ENCODE measurements around the gene UBA7.

The UBA7 gene

DNA sequence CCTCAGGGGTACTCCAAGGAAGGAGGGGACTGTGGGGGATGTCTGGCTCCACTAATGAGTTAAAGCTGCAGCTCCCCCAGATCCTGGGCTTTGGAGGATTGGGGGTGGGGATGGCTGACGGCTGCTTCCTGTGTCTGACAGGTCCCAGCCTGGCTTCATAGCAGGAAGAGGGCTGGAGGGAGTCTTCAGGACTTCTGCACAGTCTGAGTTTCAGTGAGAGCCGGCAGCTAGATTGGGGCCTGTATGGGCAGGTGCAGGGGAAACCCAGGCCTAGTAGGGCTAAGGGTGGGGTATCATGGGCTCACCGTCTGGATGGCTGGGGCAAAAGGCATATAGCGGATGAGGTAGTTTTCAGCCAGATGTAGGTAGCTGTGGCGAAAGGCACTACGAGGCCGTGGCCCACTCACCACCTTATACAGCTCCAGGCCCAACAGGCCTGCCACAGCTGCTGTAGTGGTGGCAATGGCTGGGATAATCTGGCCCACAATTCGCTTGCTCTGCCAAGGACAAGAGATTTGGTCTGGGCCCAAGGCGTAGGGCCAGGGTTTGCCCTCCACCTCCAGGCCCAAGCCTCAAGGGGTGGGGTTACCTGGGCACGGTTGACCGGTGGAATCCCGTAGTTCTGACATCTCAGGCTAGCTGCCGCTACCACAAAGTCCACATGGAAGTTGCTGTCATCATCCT, 6.2 kb downstream of the UBA7 start:
- Histone ChIP-seq H3K36me3 (replicated peaks; ENCODE audit: low read depth, low read length) (no peaks in the 10 kb centered on the region), H3K9ac (ENCODE audit: low read length) (no peak overlapping the region), H3K27me3 (ENCODE audit: low read depth, low read length) (peaks cover 10% of the 10 kb centered on the region), H3K4me1 (ENCODE audit: low read length) (peaks cover 16% of the 10 kb centered on the region), H3K79me2 (ENCODE audit: low read length) (no peaks in the 10 kb centered on the region), H3K9me3 (ENCODE audit: insufficient read depth, low read length) (no peaks in the 10 kb centered on the region), H3K27ac (ENCODE audit: low read length) (no peak overlapping the region), H3K4me2 (ENCODE audit: low read length) (no peak overlapping the region), H2AFZ (ENCODE audit: low read depth, low read length) (no peak overlapping the region), H4K20me1 (ENCODE audit: insufficient read depth, low read length) (no peaks in the 10 kb centered on the region), H3K4me3 (ENCODE audit: low read length) (no peak overlapping the region)
- TF ChIP-seq EZH2phosphoT487 (IDR thresholded peaks at IDR 0.05; ENCODE audit: low read depth) = no peak
- TF ChIP-seq, protein P1, sequence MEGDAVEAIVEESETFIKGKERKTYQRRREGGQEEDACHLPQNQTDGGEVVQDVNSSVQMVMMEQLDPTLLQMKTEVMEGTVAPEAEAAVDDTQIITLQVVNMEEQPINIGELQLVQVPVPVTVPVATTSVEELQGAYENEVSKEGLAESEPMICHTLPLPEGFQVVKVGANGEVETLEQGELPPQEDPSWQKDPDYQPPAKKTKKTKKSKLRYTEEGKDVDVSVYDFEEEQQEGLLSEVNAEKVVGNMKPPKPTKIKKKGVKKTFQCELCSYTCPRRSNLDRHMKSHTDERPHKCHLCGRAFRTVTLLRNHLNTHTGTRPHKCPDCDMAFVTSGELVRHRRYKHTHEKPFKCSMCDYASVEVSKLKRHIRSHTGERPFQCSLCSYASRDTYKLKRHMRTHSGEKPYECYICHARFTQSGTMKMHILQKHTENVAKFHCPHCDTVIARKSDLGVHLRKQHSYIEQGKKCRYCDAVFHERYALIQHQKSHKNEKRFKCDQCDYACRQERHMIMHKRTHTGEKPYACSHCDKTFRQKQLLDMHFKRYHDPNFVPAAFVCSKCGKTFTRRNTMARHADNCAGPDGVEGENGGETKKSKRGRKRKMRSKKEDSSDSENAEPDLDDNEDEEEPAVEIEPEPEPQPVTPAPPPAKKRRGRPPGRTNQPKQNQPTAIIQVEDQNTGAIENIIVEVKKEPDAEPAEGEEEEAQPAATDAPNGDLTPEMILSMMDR (IDR thresholded peaks at IDR 0.05; ENCODE audit: low read depth, low read length) = no peak

DNA sequence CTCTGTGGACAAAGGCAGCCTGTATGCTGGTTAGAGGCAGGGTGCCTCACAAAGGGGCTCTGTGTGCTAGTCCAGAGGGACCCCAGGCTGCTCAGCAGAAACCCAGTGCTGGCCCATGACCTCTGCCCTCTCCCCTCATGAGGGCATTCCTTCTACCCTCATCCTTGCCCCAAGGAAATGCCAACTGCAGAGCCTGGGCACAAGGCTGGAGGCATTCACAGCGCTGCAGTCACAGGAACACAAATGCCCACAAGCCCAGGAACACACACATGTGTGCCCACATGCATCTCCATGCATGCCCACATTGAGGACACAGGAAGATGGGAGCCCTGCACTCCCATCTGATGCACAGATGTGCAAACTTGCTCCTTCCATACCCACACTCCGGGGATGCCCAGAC, 6.9 kb downstream of the UBA7 start:
- H3K4me2 ChIP-seq (ENCODE audit: low read length) = no peak overlapping the region
- H2AFZ ChIP-seq (ENCODE audit: low read depth, low read length) = no peak overlapping the region
- no peaks in the 10 kb centered on the region for H3K9me3 ChIP-seq (ENCODE audit: insufficient read depth, low read length)
- TF ChIP-seq, protein P1 (IDR thresholded peaks at IDR 0.05; ENCODE audit: low read depth, low read length) = no peak
- TF ChIP-seq EZH2phosphoT487 (IDR thresholded peaks at IDR 0.05; ENCODE audit: low read depth) = no peak
- H3K36me3 ChIP-seq (replicated peaks; ENCODE audit: low read depth, low read length) = no peaks in the 10 kb centered on the region
- no peaks in the 10 kb centered on the region for H3K79me2 ChIP-seq (ENCODE audit: low read length)
- H3K27ac ChIP-seq (ENCODE audit: low read length) = no peak overlapping the region
- H3K4me1 ChIP-seq (ENCODE audit: low read length) = peaks cover 16% of the 10 kb centered on the region
- no peak overlapping the region for H3K4me3 ChIP-seq (ENCODE audit: low read length)
- peaks cover 11% of the 10 kb centered on the region for H3K27me3 ChIP-seq (ENCODE audit: low read depth, low read length)
- H3K9ac ChIP-seq (ENCODE audit: low read length) = no peak overlapping the region
- no peaks in the 10 kb centered on the region for H4K20me1 ChIP-seq (ENCODE audit: insufficient read depth, low read length)

DNA sequence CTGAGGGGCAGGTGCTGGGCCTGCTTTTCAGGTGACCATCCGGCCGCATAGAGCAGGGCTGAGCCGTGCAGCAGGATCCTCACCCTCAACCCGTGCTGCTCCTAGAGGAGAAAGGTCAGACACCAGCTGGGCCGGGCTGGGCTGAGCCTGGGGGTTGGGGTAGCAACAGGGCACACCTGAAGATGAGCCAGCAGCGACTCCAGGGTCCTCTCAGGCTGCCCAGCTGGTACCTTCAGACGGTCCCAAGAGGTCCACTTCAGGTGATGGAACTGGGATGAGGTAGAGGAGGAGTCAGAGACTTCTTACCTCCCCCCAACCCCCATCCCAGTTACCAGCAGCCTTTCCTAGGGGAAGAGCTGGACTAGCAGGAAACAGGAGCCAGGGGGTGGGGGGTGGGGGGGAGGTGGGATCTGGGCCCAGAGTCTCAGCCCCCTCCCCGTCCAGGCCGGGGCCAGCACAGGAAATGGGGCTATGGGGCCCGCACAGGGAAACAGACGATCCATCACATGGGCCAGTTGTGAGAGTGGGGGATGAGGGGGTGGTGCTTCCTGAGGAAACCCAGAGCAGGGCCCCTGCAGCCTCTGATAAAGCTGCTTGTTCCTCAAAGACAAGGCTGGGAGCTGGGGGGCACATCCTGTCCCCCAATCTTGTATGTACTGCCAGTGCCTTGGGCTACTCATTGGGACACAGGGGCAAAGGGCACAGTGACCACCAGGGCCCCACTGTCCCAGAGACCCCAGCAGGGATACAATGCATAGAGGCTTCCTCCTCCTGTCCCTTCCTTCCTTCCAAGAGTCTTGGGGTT, 7.7 kb downstream of the UBA7 start:
- no peak overlapping the region for H3K27ac ChIP-seq (ENCODE audit: low read length)
- H2AFZ ChIP-seq (ENCODE audit: low read depth, low read length) = no peak overlapping the region
- H3K27me3 ChIP-seq (ENCODE audit: low read depth, low read length) = peaks cover 18% of the 10 kb centered on the region
- H3K4me3 ChIP-seq (ENCODE audit: low read length) = no peak overlapping the region
- no peaks in the 10 kb centered on the region for H3K36me3 ChIP-seq (replicated peaks; ENCODE audit: low read depth, low read length)
- H3K4me1 ChIP-seq (ENCODE audit: low read length) = peaks cover 16% of the 10 kb centered on the region
- H4K20me1 ChIP-seq (ENCODE audit: insufficient read depth, low read length) = no peaks in the 10 kb centered on the region
- no peaks in the 10 kb centered on the region for H3K9me3 ChIP-seq (ENCODE audit: insufficient read depth, low read length)
- H3K9ac ChIP-seq (ENCODE audit: low read length) = no peak overlapping the region
- H3K4me2 ChIP-seq (ENCODE audit: low read length) = 0 out of 2 replicates have a peak overlapping the region, but pooled peaks have one; percentile 5
- TF ChIP-seq EZH2phosphoT487 (IDR thresholded peaks at IDR 0.05; ENCODE audit: low read depth) = no peak
- TF ChIP-seq, protein P1 (IDR thresholded peaks at IDR 0.05; ENCODE audit: low read depth, low read length) = no peak
- H3K79me2 ChIP-seq (ENCODE audit: low read length) = no peaks in the 10 kb centered on the region

DNA sequence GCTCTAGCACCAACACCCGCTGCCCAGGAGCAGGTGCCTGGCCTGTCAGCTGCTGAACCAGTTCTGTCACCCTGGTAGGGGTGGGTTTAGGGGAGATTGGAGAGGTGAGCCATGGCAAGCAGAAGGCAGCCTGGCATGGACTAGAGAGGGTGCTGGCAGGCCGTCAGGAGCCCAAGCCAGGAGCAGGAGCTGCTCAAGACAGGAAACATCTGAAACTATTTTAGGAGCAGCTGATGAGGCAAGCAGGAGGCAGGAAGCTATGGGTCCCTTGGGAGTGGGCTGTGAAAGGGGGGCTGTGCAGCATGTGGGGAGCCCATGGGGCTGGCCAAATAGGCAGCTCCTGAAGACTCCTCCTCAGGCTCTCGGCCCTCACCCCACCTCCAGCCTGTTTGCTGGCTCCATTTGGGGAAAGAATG, 8.4 kb downstream of the UBA7 start:
- Histone ChIP-seq H3K79me2 (ENCODE audit: low read length) (no peaks in the 10 kb centered on the region), H3K4me1 (ENCODE audit: low read length) (peaks cover 16% of the 10 kb centered on the region), H4K20me1 (ENCODE audit: insufficient read depth, low read length) (no peaks in the 10 kb centered on the region), H3K9ac (ENCODE audit: low read length) (no peak overlapping the region), H3K27ac (ENCODE audit: low read length) (no peak overlapping the region), H2AFZ (ENCODE audit: low read depth, low read length) (no peak overlapping the region), H3K36me3 (replicated peaks; ENCODE audit: low read depth, low read length) (no peaks in the 10 kb centered on the region), H3K4me3 (ENCODE audit: low read length) (no peak overlapping the region), H3K9me3 (ENCODE audit: insufficient read depth, low read length) (no peaks in the 10 kb centered on the region), H3K4me2 (ENCODE audit: low read length) (0 out of 2 replicates have a peak overlapping the region, but pooled peaks have one; percentile 5), H3K27me3 (ENCODE audit: low read depth, low read length) (peaks cover 20% of the 10 kb centered on the region)
- TF ChIP-seq EZH2phosphoT487 (IDR thresholded peaks at IDR 0.05; ENCODE audit: low read depth) = no peak
- TF ChIP-seq, protein P1 (IDR thresholded peaks at IDR 0.05; ENCODE audit: low read depth, low read length) = no peak
